ENCODE measurements around the gene AP3B2. TPM values are rescaled to one million over a fixed set of nuclear protein-coding genes. Genes with fewer than 3 reads are reported as not detected.

Gene AP3B2
- total and polyA plus RNA-seq, 4 donors = 0.94 to 2.2 (median 1.2) TPM

DNA sequence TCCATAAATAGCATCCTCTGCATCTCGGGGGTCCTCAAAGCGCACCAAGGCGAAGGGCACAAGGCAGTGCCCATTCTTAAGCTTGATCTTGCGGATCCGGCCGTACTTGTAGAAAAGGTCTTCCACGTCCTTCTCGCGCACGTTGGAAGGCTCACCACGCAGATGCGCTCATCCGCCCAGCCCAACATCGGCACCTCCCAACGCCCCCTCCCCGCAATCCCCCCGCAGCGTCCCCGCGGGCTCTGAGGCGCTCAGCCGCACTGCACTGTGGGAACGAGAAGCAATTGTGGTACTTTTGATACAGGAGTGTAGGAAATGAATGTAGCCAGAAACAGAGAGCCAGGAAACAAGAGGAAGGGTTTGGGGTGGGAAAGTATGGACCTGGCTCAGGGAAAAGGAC is 17.5 kb downstream of the AP3B2 start:
- DNase-seq = no peak
- H3K4me3 ChIP-seq = no peak overlapping the region
- 90 to 93% methylated on average over 23 of the region's 23 CpGs for WGBS, 2 donors

DNA sequence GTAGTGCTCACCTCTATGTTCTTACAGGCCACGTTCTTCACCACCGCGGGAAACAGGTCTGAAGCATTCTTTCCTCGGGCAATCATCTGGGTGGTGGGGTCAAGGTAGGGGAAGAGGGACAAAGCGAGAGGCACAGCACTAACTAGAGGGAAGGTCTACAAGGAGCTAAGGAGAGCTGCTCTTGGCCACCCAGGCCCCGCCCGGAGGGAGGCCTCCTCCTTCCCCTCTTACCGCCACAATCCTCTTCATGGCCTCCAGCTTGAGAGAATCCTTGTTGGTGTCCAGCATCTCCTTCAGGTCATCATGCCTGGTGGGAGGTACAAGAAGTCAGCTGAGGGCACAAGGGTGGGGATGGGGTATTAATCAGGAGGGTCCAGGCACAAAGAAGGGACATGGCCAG is 20.5 kb downstream of the AP3B2 start:
- no peak overlapping the region for H3K27ac ChIP-seq (ENCODE audit: low read depth in 1 of 2, low read length in 1 of 2)
- H3K4me1 ChIP-seq (ENCODE audit: control insufficient read depth in 5 of 5, insufficient read depth in 5 of 5, low read length in 5 of 5) = no peaks in the 10 kb centered on the region
- no peak overlapping the region for H3K9ac ChIP-seq (ENCODE audit: insufficient read depth in 1 of 2, low read length in 2 of 2)
- ATAC-seq (ENCODE audit: insufficient read depth, low FRiP score) = no peak
- no peak for TF ChIP-seq CTCF (IDR thresholded peaks at IDR 0.05; ENCODE audit: control extremely low read depth, extremely low read depth)
- no peak overlapping the region for H3K4me3 ChIP-seq
- no peaks in the 10 kb centered on the region for H3K36me3 ChIP-seq (ENCODE audit: control insufficient read depth in 4 of 4, insufficient read depth in 4 of 4, low read length in 4 of 4)
- peaks cover 0 to 2% (median 0%) of the 10 kb centered on the region in 4 donors for H3K9me3 ChIP-seq (ENCODE audit: control insufficient read depth in 4 of 4, insufficient read depth in 3 of 4, low read length in 3 of 4)
- no peaks in the 10 kb centered on the region for H3K27me3 ChIP-seq (ENCODE audit: control insufficient read depth in 3 of 3, insufficient read depth in 3 of 3, low read length in 2 of 3)
- no peak for DNase-seq
- 93 to 96% methylated on average over 8 of the region's 8 CpGs for WGBS, 2 donors

More for the DNA sequence above, 17.5 kb downstream of the AP3B2 start:
- H3K27ac ChIP-seq (ENCODE audit: low read depth in 1 of 2, low read length in 1 of 2) = no peak overlapping the region
- no peaks in the 10 kb centered on the region for H3K27me3 ChIP-seq (ENCODE audit: control insufficient read depth in 3 of 3, insufficient read depth in 3 of 3, low read length in 2 of 3)
- H3K36me3 ChIP-seq (ENCODE audit: control insufficient read depth in 4 of 4, insufficient read depth in 4 of 4, low read length in 4 of 4) = no peaks in the 10 kb centered on the region
- no peaks in the 10 kb centered on the region for H3K4me1 ChIP-seq (ENCODE audit: control insufficient read depth in 5 of 5, insufficient read depth in 5 of 5, low read length in 5 of 5)
- H3K9me3 ChIP-seq (ENCODE audit: control insufficient read depth in 4 of 4, insufficient read depth in 3 of 4, low read length in 3 of 4) = peaks cover 0 to 2% (median 0%) of the 10 kb centered on the region in 4 donors
- ATAC-seq (ENCODE audit: insufficient read depth, low FRiP score) = no peak
- TF ChIP-seq CTCF (IDR thresholded peaks at IDR 0.05; ENCODE audit: control extremely low read depth, extremely low read depth) = no peak
- H3K9ac ChIP-seq (ENCODE audit: insufficient read depth in 1 of 2, low read length in 2 of 2) = no peak overlapping the region

DNA sequence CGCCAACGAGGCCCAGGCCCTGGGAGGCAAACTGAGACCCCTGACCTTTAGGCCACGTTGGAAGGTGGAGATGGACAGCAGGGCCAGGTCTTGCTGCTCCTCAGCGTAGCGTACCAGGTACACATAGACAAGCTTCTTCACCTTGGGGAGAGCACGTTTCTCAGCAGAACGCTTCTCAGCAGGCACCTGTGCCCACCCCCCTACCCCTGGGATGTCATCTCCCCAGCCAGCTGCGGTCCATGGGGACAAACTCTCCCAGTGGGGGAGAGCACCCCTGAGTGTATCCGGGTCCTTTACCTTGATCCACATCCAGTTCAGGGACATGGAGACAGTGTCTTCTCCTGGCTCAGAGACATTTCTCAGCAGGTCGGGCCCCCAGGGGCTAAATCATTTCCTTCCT is 21.0 kb downstream of the AP3B2 start:
- no peak overlapping the region for H3K4me3 ChIP-seq
- WGBS, 2 donors = 87 to 90% methylated on average over 10 of the region's 10 CpGs
- DNase-seq (no peak), ATAC-seq (ENCODE audit: insufficient read depth, low FRiP score) (no peak)
- H3K4me1 ChIP-seq (ENCODE audit: control insufficient read depth in 5 of 5, insufficient read depth in 5 of 5, low read length in 5 of 5) = no peaks in the 10 kb centered on the region
- no peak for TF ChIP-seq CTCF (IDR thresholded peaks at IDR 0.05; ENCODE audit: control extremely low read depth, extremely low read depth)
- H3K9me3 ChIP-seq (ENCODE audit: control insufficient read depth in 4 of 4, insufficient read depth in 3 of 4, low read length in 3 of 4) = peaks cover 0 to 2% (median 0%) of the 10 kb centered on the region in 4 donors
- no peak overlapping the region for H3K9ac ChIP-seq (ENCODE audit: insufficient read depth in 1 of 2, low read length in 2 of 2)
- no peaks in the 10 kb centered on the region for H3K36me3 ChIP-seq (ENCODE audit: control insufficient read depth in 4 of 4, insufficient read depth in 4 of 4, low read length in 4 of 4)
- H3K27ac ChIP-seq (ENCODE audit: low read depth in 1 of 2, low read length in 1 of 2) = no peak overlapping the region
- H3K27me3 ChIP-seq (ENCODE audit: control insufficient read depth in 3 of 3, insufficient read depth in 3 of 3, low read length in 2 of 3) = no peaks in the 10 kb centered on the region

GRCh38 chr15:82681371-82681770 is 28.3 kb downstream of the AP3B2 start:
- no peak overlapping the region for H3K4me3 ChIP-seq
- H3K27me3 ChIP-seq (ENCODE audit: control insufficient read depth in 3 of 3, insufficient read depth in 3 of 3, low read length in 2 of 3) = peaks cover 0 to 20% (median 14%) of the 10 kb centered on the region in 3 donors
- H3K27ac ChIP-seq (ENCODE audit: low read depth in 1 of 2, low read length in 1 of 2) = no peak overlapping the region
- peaks cover 0 to 4% (median 0%) of the 10 kb centered on the region in 5 donors for H3K4me1 ChIP-seq (ENCODE audit: control insufficient read depth in 5 of 5, insufficient read depth in 5 of 5, low read length in 5 of 5)
- TF ChIP-seq CTCF (IDR thresholded peaks at IDR 0.05; ENCODE audit: control extremely low read depth, extremely low read depth) = no peak
- peaks cover 0 to under 1% (median 0%) of the 10 kb centered on the region in 4 donors for H3K9me3 ChIP-seq (ENCODE audit: control insufficient read depth in 4 of 4, insufficient read depth in 3 of 4, low read length in 3 of 4)
- ATAC-seq (ENCODE audit: insufficient read depth, low FRiP score) (no peak), DNase-seq (no peak)
- no peaks in the 10 kb centered on the region for H3K36me3 ChIP-seq (ENCODE audit: control insufficient read depth in 4 of 4, insufficient read depth in 4 of 4, low read length in 4 of 4)
- no peak overlapping the region for H3K9ac ChIP-seq (ENCODE audit: insufficient read depth in 1 of 2, low read length in 2 of 2)
- 88 to 89% methylated on average over 10 of the region's 10 CpGs for WGBS, 2 donors
